CD14-positive monocyte (primary cell): ENCODE data around the gene CHST7. TPM values are rescaled to one million over a fixed set of nuclear protein-coding genes. Genes with fewer than 3 reads are reported as not detected.

Source experiments
- DNase-seq, 3 donors: peaks; one replicate each; pipeline ENCODE4 v3.0.0-alpha.2; 2011 to 2022
- H2AFZ ChIP-seq: 2 replicates; pipeline ENCODE4 v1.6.0; 2012; ENCODE audit warnings: mild to moderate bottlenecking, low read depth, low read length, inconsistent platforms; ENCODE audit not compliant: insufficient read depth, poor library complexity, severe bottlenecking
- H3K27ac ChIP-seq, 2 donors: 1 replicate in 1 of 2; 2 replicates in 1 of 2; pipeline ENCODE4 v1.5.1; 2012 to 2013; ENCODE audit warnings: low read length in 2 of 2, control low read depth in 1 of 2, inconsistent platforms in 1 of 2, low read depth in 1 of 2, mild to moderate bottlenecking in 1 of 2
- H3K27me3 ChIP-seq, 2 donors: one replicate each; pipeline versions ENCODE4 v1.6.0 to v1.6.1; 2011 to 2013; ENCODE audit warnings: low read length in 2 of 2; ENCODE audit not compliant: control insufficient read depth in 2 of 2, insufficient read depth in 2 of 2
- H3K36me3 ChIP-seq, 2 donors: replicated peaks in 1 of 2; 1 replicate in 1 of 2; 2 replicates in 1 of 2; pipeline versions ENCODE4 v1.5.1 to v1.6.1; 2012 to 2013; ENCODE audit warnings: low read length in 2 of 2, control low read depth in 1 of 2, inconsistent platforms in 1 of 2, mild to moderate bottlenecking in 1 of 2; ENCODE audit not compliant: insufficient read depth in 2 of 2, control insufficient read depth in 1 of 2
- H3K4me1 ChIP-seq, 2 donors: 1 replicate in 1 of 2; 2 replicates in 1 of 2; pipeline versions ENCODE4 v1.5.1 to v1.6.1; 2012 to 2013; ENCODE audit warnings: low read length in 2 of 2, control low read depth in 1 of 2, inconsistent platforms in 1 of 2, mild to moderate bottlenecking in 1 of 2, moderate library complexity in 1 of 2; ENCODE audit not compliant: insufficient read depth in 2 of 2, control insufficient read depth in 1 of 2
- H3K4me2 ChIP-seq: replicated peaks from 2 replicates; pipeline ENCODE3; 2012; ENCODE audit warnings: low read length, moderate library complexity, mild to moderate bottlenecking; ENCODE audit not compliant: poor library complexity, severe bottlenecking; ENCODE audit errors: extremely low read depth
- H3K4me3 ChIP-seq, 3 experiments: fragments of 200-600 bp in 1 of 3; sonication (generic) in 1 of 3; replicated peaks in 1 of 3; 1 replicate in 2 of 3; 2 replicates in 1 of 3; pipeline ENCODE4 v1.5.1; 2011 to 2013; ENCODE audit warnings: low read length in 3 of 3, mild to moderate bottlenecking in 3 of 3, control low read depth in 2 of 3, low read depth in 2 of 3, inconsistent platforms in 1 of 3, moderate library complexity in 1 of 3
- H3K79me2 ChIP-seq: 2 replicates; pipeline ENCODE4 v1.6.0; 2012; ENCODE audit warnings: mild to moderate bottlenecking, control low read depth, inconsistent platforms, low read length, moderate library complexity; ENCODE audit not compliant: insufficient read depth
- H3K9ac ChIP-seq: 2 replicates; pipeline ENCODE4 v1.6.0; 2017; ENCODE audit warnings: low read length, mild to moderate bottlenecking; ENCODE audit not compliant: insufficient read depth, poor library complexity, severe bottlenecking
- H3K9me3 ChIP-seq, 2 donors: replicated peaks in 1 of 2; 1 replicate in 1 of 2; 2 replicates in 1 of 2; pipeline versions ENCODE4 v1.5.1 to v1.6.1; 2012 to 2013; ENCODE audit warnings: low read length in 2 of 2, control low read depth in 1 of 2; ENCODE audit not compliant: control insufficient read depth in 1 of 2, insufficient read depth in 1 of 2
- H4K20me1 ChIP-seq: 2 replicates; pipeline ENCODE4 v1.6.0; 2012; ENCODE audit warnings: mild to moderate bottlenecking, low read length, control low read depth, moderate library complexity; ENCODE audit not compliant: insufficient read depth
- H3K27ac Mint-ChIP-seq, 7 donors: one replicate each; pipeline ENCODE4 v1.8.0; 2020; ENCODE audit warnings: mild to moderate bottlenecking in 7 of 7, mixed read lengths in 7 of 7, moderate library complexity in 6 of 7, inconsistent platforms in 2 of 7
- H3K27me3 Mint-ChIP-seq, 3 donors: one replicate each; pipeline ENCODE4 v1.8.0; 2021 to 2022; ENCODE audit warnings: low read depth in 3 of 3, mild to moderate bottlenecking in 3 of 3, mixed read lengths in 3 of 3, moderate library complexity in 3 of 3, inconsistent platforms in 1 of 3
- H3K36me3 Mint-ChIP-seq, 2 donors: one replicate each; pipeline ENCODE4 v1.8.0; 2020; ENCODE audit warnings: mixed read lengths in 2 of 2, inconsistent platforms in 1 of 2, mild to moderate bottlenecking in 1 of 2
- H3K4me1 Mint-ChIP-seq: one replicate; pipeline ENCODE4 v1.8.0; 2020; ENCODE audit warnings: mild to moderate bottlenecking, mixed read lengths
- H3K4me3 Mint-ChIP-seq, 2 donors: one replicate each; pipeline ENCODE4 v1.8.0; 2020; ENCODE audit warnings: mild to moderate bottlenecking in 2 of 2, mixed read lengths in 2 of 2, moderate library complexity in 1 of 2
- H3K9me3 Mint-ChIP-seq, 7 donors: one replicate each; pipeline ENCODE4 v1.8.0; 2020 to 2022; ENCODE audit warnings: mixed read lengths in 7 of 7, mild to moderate bottlenecking in 6 of 7, moderate library complexity in 6 of 7, inconsistent platforms in 2 of 7
- WGBS: methylation state at CpG from one replicate; pipeline ENCODE4 v1.1.5; 2013; ENCODE audit warnings: missing lambda C conversion rate; ENCODE audit not compliant: insufficient coverage; 5-methylcytosine and 5-hydroxymethylcytosine counted together
- intact Hi-C, 2 donors: fragments of 100-400 bp; cut with micrococcal nuclease; formaldehyde crosslinking; loops; one replicate each; pipeline versions ENCODE4 v1.15.0 to v1.15.1; 2023
- polyA plus RNA-seq, 3 donors: library from polyadenylated mRNA; depleted of rRNA in 1 of 3; unstranded in 2 of 3; stranded (reverse) in 1 of 3; fragments of 300-500 nt in 2 of 3; fragments of >200 nt in 1 of 3; fragmentation: Illumina TruSeq in 2 of 3; gene quantifications; 1 replicate in 2 of 3; 2 replicates in 1 of 3; pipeline ENCODE4 v1.2.3, GENCODE V29; 2012 to 2021
- TF ChIP-seq, protein P1 (sequence below): fragments of 200-600 bp; IDR thresholded peaks from one replicate; pipeline ENCODE4 v1.8.0; 2022; ENCODE audit warnings: antibody characterized with exemption, mild to moderate bottlenecking

The CHST7 gene
- polyA plus RNA-seq, 3 donors = 6.6 to 19.2 (median 8.3) TPM

DNA sequence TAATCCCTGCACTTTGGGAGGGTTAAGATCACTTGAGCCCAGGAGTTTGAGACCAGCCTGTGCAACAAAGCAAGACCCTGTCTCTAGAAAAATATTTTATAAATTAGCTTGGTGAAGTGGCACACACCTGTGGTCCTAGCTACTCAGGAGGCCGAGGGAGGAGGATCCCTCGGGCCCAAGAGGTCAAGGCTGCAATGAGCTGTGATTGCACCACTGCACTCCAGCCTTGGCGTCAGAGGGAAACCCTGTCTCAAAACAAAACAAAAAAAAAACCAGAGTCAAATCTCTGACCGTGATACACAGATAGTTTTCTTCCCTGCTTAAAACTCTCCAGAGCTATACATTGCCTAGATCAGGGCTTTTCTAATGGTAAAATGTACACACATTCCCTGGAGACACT lies 53.5 kb downstream of the CHST7 start:
- H3K9ac ChIP-seq = peak overlapping the region; percentile 64
- peak overlapping the region in 1 of 2 donors; percentile 6 for H3K4me3 Mint-ChIP-seq
- peaks cover 0 to 7% of the 10 kb centered on the region in 2 donors for H3K36me3 Mint-ChIP-seq
- H4K20me1 ChIP-seq = no peaks in the 10 kb centered on the region
- H3K4me3 ChIP-seq = no peak overlapping the region
- H3K36me3 ChIP-seq = no peaks in the 10 kb centered on the region
- H3K27ac Mint-ChIP-seq = peak overlapping the region; percentile 95 to 99 (median 98)
- H3K27me3 Mint-ChIP-seq = peaks cover 0 to 8% (median 0%) of the 10 kb centered on the region in 3 donors
- H3K9me3 ChIP-seq = no peaks in the 10 kb centered on the region
- H2AFZ ChIP-seq = no peak overlapping the region
- H3K27me3 ChIP-seq = no peaks in the 10 kb centered on the region
- H3K4me2 ChIP-seq = peak overlapping the region; percentile 3
- peaks cover 41 to 42% of the 10 kb centered on the region in 2 donors for H3K4me1 ChIP-seq
- peak; percentile 24 to 63 (median 30) for DNase-seq
- peaks cover 0 to 14% (median 0%) of the 10 kb centered on the region in 7 donors for H3K9me3 Mint-ChIP-seq
- WGBS = no CpG with 5 or more reads among the region's 4 CpGs
- no peaks in the 10 kb centered on the region for H3K79me2 ChIP-seq
- H3K4me1 Mint-ChIP-seq = peaks cover 49% of the 10 kb centered on the region
- peak overlapping the region; percentile 94 to 97 for H3K27ac ChIP-seq
- intact Hi-C loops = loop anchor here (5.0 to 10.0 kb wide), 3 partner anchors 40 to 168 kb away; partner anchors contain the start of gene CHST7 (in 1 of the 2)
- TF ChIP-seq, protein P1, sequence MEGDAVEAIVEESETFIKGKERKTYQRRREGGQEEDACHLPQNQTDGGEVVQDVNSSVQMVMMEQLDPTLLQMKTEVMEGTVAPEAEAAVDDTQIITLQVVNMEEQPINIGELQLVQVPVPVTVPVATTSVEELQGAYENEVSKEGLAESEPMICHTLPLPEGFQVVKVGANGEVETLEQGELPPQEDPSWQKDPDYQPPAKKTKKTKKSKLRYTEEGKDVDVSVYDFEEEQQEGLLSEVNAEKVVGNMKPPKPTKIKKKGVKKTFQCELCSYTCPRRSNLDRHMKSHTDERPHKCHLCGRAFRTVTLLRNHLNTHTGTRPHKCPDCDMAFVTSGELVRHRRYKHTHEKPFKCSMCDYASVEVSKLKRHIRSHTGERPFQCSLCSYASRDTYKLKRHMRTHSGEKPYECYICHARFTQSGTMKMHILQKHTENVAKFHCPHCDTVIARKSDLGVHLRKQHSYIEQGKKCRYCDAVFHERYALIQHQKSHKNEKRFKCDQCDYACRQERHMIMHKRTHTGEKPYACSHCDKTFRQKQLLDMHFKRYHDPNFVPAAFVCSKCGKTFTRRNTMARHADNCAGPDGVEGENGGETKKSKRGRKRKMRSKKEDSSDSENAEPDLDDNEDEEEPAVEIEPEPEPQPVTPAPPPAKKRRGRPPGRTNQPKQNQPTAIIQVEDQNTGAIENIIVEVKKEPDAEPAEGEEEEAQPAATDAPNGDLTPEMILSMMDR = no peak

- Mint-ChIP-seq H3K4me3 (no peak overlapping the region), H3K9me3 (peaks cover 0 to 14% (median 0%) of the 10 kb centered on the region in 7 donors), H3K36me3 (peaks cover 0 to 7% of the 10 kb centered on the region in 2 donors), H3K27ac (peak overlapping the region; percentile 95 to 99 (median 98)), H3K4me1 (peaks cover 49% of the 10 kb centered on the region), H3K27me3 (peaks cover 0 to 8% (median 0%) of the 10 kb centered on the region in 3 donors)
- 7% methylated on average over 2 of the region's 10 CpGs for WGBS
- Histone ChIP-seq H3K9me3 (no peaks in the 10 kb centered on the region), H2AFZ (no peak overlapping the region), H3K9ac (peak overlapping the region; percentile 64), H3K27ac (peak overlapping the region; percentile 94 to 97), H4K20me1 (no peaks in the 10 kb centered on the region), H3K4me3 (no peak overlapping the region), H3K36me3 (no peaks in the 10 kb centered on the region), H3K4me1 (peaks cover 44 to 46% of the 10 kb centered on the region in 2 donors), H3K27me3 (no peaks in the 10 kb centered on the region), H3K4me2 (peak overlapping the region; percentile 6), H3K79me2 (no peaks in the 10 kb centered on the region)
- DNase-seq = peak; percentile 51 to 66 (median 52)
- TF ChIP-seq, protein P1 = no peak
- intact Hi-C loops = loop anchor here (5.0 to 10.0 kb wide), 3 partner anchors 41 to 167 kb away; partner anchors contain the start of gene CHST7 (in 1 of the 2)
Observed at GRCh38 chrX:46627711-46628419, 54.3 kb downstream of the CHST7 start.
